Neural crest cell (in vitro differentiated cells): ENCODE data around the gene AFF2. TPM values are rescaled to one million over a fixed set of nuclear protein-coding genes. Genes with fewer than 3 reads are reported as not detected.

Source experiments
- DNase-seq: peaks from one replicate; pipeline ENCODE4 v3.0.0; 2021; ENCODE audit warnings: low read depth, mixed read lengths, low spot score
- H3K27ac Mint-ChIP-seq: one replicate; pipeline ENCODE4 v1.8.0; 2021; ENCODE audit warnings: mild to moderate bottlenecking, mixed read lengths; ENCODE audit not compliant: unreplicated experiment
- H3K27me3 Mint-ChIP-seq: 2 replicates; pipeline ENCODE4 v1.8.0; 2021; ENCODE audit warnings: low read depth, mild to moderate bottlenecking, mixed read lengths
- H3K36me3 Mint-ChIP-seq: 2 replicates; pipeline ENCODE4 v1.8.0; 2021; ENCODE audit warnings: low read depth, mild to moderate bottlenecking, mixed read lengths
- H3K4me1 Mint-ChIP-seq: 2 replicates; pipeline ENCODE4 v1.8.0; 2021; ENCODE audit warnings: mixed read lengths
- H3K4me3 Mint-ChIP-seq: one replicate; pipeline ENCODE4 v1.8.0; 2021; ENCODE audit warnings: mild to moderate bottlenecking, mixed read lengths
- H3K9me3 Mint-ChIP-seq: 2 replicates; pipeline ENCODE4 v1.8.0; 2021; ENCODE audit warnings: mixed read lengths
- total RNA-seq: library from RNA; stranded (reverse); gene quantifications from 2 replicates; pipeline ENCODE4 v1.2.1, GENCODE V29; 2021
- TF ChIP-seq, protein P1 (sequence below): fragments of 200-600 bp; sonication (generic); conservative IDR thresholded peaks from 2 replicates; pipeline ENCODE4 v1.5.0; 2021; ENCODE audit warnings: antibody characterized with exemption, mild to moderate bottlenecking

Gene AFF2
- total RNA-seq, 1 donor from 2014 or later = 15.4 TPM

DNA sequence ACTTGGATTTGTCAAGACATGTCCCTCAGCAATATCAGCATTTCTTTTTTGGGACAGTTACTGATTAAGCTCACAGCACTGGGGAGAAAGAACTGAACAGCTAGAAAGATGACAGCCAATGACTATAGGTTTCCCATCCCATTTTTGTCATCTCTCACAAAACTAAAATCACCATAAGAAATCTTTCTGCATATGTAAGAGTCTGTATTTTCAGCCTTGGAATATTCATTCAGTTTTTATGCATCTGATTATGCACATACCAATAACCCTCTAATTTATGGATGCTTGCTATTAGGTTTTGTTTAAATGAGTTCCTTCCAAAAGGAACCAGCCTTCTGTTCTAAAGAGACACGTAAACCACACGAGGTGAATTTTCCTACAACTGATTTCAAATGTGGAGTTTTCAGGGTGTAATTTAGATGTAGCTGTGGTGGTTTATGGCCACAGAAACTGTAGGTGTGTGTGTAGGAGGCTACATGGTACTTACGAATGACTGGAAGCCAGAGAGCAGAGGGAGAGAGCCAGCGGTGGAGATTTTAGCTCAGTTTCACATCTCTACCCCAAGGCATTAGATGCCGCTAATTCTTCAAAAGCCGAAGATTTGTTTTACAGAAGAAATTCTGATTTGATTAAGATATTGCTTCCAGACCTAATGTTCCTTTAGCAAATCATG is 55.3 kb downstream of the AFF2 start:
- no peak for DNase-seq
- Mint-ChIP-seq H3K9me3 (no peaks in the 10 kb centered on the region), H3K4me1 (no peaks in the 10 kb centered on the region), H3K36me3 (peaks cover 5% of the 10 kb centered on the region), H3K4me3 (no peak overlapping the region), H3K27ac (no peak overlapping the region), H3K27me3 (no peaks in the 10 kb centered on the region)
- TF ChIP-seq, protein P1, sequence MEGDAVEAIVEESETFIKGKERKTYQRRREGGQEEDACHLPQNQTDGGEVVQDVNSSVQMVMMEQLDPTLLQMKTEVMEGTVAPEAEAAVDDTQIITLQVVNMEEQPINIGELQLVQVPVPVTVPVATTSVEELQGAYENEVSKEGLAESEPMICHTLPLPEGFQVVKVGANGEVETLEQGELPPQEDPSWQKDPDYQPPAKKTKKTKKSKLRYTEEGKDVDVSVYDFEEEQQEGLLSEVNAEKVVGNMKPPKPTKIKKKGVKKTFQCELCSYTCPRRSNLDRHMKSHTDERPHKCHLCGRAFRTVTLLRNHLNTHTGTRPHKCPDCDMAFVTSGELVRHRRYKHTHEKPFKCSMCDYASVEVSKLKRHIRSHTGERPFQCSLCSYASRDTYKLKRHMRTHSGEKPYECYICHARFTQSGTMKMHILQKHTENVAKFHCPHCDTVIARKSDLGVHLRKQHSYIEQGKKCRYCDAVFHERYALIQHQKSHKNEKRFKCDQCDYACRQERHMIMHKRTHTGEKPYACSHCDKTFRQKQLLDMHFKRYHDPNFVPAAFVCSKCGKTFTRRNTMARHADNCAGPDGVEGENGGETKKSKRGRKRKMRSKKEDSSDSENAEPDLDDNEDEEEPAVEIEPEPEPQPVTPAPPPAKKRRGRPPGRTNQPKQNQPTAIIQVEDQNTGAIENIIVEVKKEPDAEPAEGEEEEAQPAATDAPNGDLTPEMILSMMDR = no peak

DNA sequence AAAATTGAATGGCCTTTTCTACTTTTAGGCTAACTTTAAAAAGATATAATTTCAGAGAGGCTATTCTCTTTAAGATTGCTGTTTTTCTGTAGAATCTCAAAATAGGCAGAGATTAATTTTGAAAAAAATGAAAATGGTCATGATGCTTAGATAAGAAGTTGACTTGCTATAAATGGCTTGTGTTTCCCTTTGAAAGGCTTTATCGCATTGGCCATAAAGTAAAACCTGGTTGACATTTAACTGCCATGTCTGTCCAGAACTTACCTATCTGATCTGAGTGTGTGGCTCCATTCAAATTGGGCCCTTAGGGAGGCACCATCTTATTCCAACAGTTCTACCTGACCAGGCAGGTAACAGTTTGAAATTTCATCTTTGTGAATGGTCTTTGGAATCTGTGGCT is 56.1 kb downstream of the AFF2 start:
- no peak for DNase-seq
- Mint-ChIP-seq H3K9me3 (no peaks in the 10 kb centered on the region), H3K36me3 (peaks cover 5% of the 10 kb centered on the region), H3K27me3 (no peaks in the 10 kb centered on the region), H3K4me3 (no peak overlapping the region), H3K27ac (no peak overlapping the region), H3K4me1 (no peaks in the 10 kb centered on the region)
- TF ChIP-seq, protein P1 = no peak

DNA sequence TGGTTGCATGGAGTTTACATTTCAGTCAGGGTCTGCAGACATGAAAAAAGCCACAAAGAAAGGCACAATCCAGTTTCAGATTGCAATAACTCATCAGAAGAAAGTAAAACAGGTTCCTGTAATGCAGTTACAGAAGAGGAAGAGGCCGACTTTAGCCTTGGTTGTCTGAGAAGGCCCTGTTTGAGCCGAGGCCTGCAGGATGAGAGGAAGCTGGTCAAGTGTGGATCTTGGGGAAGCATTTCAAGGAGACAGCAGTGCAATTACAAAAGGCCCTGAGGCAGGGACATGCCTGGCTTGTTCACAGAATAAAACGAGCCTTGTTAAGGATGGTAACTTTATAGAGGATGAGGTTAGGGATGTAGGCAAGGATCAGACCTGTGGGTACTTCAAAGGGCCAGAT is 62.4 kb downstream of the AFF2 start:
- TF ChIP-seq, protein P1 = no peak
- peaks cover 9% of the 10 kb centered on the region for H3K9me3 Mint-ChIP-seq

DNA sequence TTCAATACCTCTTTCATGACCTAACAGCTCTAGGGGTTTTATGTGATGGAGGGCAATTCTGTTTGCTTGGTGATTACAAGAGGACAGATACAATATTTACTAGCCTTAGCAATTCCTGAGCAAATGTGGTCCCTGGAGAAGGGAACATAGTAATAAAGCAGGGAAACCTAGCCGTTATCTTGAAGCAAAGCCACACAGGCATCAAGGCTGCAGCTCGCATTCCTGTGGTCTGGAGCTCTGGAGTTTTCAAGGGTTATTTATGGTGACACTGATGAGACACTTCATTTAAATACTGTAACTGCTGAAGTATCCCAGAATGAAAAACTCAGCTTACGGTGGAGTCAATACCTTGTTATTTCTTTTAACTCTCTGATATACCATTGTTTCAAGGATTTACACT is 66.8 kb downstream of the AFF2 start:
- no peak overlapping the region for H3K4me3 Mint-ChIP-seq
- no peaks in the 10 kb centered on the region for H3K27me3 Mint-ChIP-seq
- H3K27ac Mint-ChIP-seq = no peak overlapping the region
- H3K9me3 Mint-ChIP-seq = peaks cover 9% of the 10 kb centered on the region
- no peak for DNase-seq
- peaks cover 2% of the 10 kb centered on the region for H3K36me3 Mint-ChIP-seq
- TF ChIP-seq, protein P1 = no peak
- peaks cover 11% of the 10 kb centered on the region for H3K4me1 Mint-ChIP-seq

More for the DNA sequence above, 62.4 kb downstream of the AFF2 start:
- Mint-ChIP-seq H3K36me3 (peaks cover 6% of the 10 kb centered on the region), H3K4me3 (no peak overlapping the region), H3K27me3 (no peaks in the 10 kb centered on the region), H3K4me1 (peaks cover 11% of the 10 kb centered on the region), H3K27ac (no peak overlapping the region)
- no peak for DNase-seq

DNA sequence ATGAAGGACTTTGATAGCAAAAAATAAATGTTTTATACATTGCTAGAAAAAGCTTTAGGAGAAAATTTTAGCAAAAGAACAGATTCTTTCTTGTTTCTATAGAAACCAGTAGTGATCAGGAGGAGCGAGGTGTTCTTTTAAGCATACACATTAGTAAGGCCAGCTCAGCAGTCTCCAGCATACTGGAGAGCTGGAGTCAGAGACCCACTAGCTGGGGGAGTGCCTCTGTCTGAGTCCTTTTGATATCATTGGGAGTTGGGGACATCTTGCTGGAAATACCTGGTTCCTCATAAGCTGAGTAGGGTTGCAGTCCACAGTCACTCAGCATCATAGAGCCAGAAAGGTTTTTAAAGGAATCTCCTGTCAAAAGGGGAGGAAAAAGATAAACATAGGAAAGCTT is 67.4 kb downstream of the AFF2 start:
- Mint-ChIP-seq H3K36me3 (no peaks in the 10 kb centered on the region), H3K27me3 (no peaks in the 10 kb centered on the region), H3K9me3 (peaks cover 7% of the 10 kb centered on the region), H3K27ac (peak overlapping the region; percentile 14), H3K4me1 (peaks cover 5% of the 10 kb centered on the region), H3K4me3 (no peak overlapping the region)
- TF ChIP-seq, protein P1 = no peak
- no peak for DNase-seq
